GM12872 (cell line): Measurements from ENCODE around the gene MTMR3.

ENCODE experiments used
- CTCF ChIP-seq: IDR thresholded peaks from 3 replicates; pipeline ENCODE4 v1.5.1; 2011; ENCODE audit warnings: low read depth, mild to moderate bottlenecking, low read length, moderate library complexity; ENCODE audit not compliant: insufficient read depth

Gene MTMR3

GRCh38 chr22:29998627-29999384, 115.8 kb downstream of the MTMR3 start:
- 0 out of 3 replicates have a peak, but pooled peaks have one; percentile 9 for TF ChIP-seq CTCF

- TF ChIP-seq CTCF = no peak
These were observed 117.6 kb downstream of the MTMR3 start for GRCh38 chr22:30000566-30000965.

DNA sequence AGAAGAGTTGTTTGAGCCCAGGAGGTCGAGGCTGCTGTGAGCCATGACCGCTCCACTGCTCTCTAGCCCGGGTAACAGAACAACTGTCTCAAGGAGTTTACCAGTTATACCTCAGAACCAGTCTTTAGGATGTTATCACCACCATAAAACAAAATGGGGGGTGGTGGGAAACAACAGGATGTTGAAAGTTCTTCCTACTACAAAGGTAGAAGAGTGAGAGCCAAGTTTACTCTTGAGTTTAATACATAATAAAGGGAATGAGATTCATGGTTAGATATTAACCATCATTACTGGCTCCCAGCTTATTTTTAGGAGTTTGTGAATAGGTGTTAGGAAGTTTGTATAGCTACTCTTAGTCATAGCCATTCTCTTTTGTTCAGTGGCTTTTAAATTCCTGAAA, 118.5 kb downstream of the MTMR3 start:
- TF ChIP-seq CTCF = no peak

GRCh38 chr22:30002861-30003486, 120.0 kb downstream of the MTMR3 start:
- no peak for TF ChIP-seq CTCF

- TF ChIP-seq CTCF = no peak
These were observed 121.1 kb downstream of the MTMR3 start for GRCh38 chr22:30004101-30004500.

- no peak for TF ChIP-seq CTCF
These were observed 121.7 kb downstream of the MTMR3 start for GRCh38 chr22:30004694-30005093.

GRCh38 chr22:30005213-30005857, 122.4 kb downstream of the MTMR3 start:
- TF ChIP-seq CTCF = peak; percentile 90
